H1 (cell line): Measurements from ENCODE around the gene APOC4. TPM values are rescaled to one million over a fixed set of nuclear protein-coding genes. Genes with fewer than 3 reads are reported as not detected.

Experiments
- KDM5A ChIP-seq: fragments of 200-600 bp; IDR thresholded peaks from 2 replicates; pipeline ENCODE4 v1.7.1; 2012; ENCODE audit warnings: mild to moderate bottlenecking, low read length, inconsistent platforms, mixed read lengths
- polyA plus RNA-seq, 7 experiments: library from polyadenylated mRNA; depleted of rRNA in 3 of 7; stranded (reverse) in 5 of 7; unstranded in 2 of 7; fragments of >200 nt in 5 of 7; fragments of 200-250 nt in 2 of 7; gene quantifications; 1 replicate in 5 of 7; 2 replicates in 1 of 7; 4 replicates in 1 of 7; pipeline versions ENCODE4 v1.2.1 to v1.2.3, GENCODE V29; 2011 to 2013; ENCODE audit warnings: missing spikeins in 2 of 7, mixed read lengths in 2 of 7
- total RNA-seq: library from RNA; stranded (reverse); fragmentation: NEBNext Ultra II Directional; extraction: Animal tissue kit (Norgen Biotek cat#: 25700); gene quantifications from 2 replicates; pipeline ENCODE4 v1.2.1, GENCODE V29; 2021
- TF ChIP-seq, protein P1 (sequence below): fragments of 300-600 bp; sonication (generic); IDR thresholded peaks from 2 replicates; pipeline ENCODE4 v1.7.1; 2012; ENCODE audit warnings: low read length, moderate library complexity, mild to moderate bottlenecking, inconsistent platforms; ENCODE audit not compliant: insufficient replicate concordance
- TF ChIP-seq, protein P2 (sequence below): IDR thresholded peaks from 2 replicates; pipeline ENCODE4 v1.6.1; 2012; ENCODE audit warnings: inconsistent platforms

The APOC4 gene
- total and polyA plus RNA-seq, 2 of the 8 experiments (the other 6 are each of a cell fraction or from before 2014, with no cell fraction given), result not detected

DNA sequence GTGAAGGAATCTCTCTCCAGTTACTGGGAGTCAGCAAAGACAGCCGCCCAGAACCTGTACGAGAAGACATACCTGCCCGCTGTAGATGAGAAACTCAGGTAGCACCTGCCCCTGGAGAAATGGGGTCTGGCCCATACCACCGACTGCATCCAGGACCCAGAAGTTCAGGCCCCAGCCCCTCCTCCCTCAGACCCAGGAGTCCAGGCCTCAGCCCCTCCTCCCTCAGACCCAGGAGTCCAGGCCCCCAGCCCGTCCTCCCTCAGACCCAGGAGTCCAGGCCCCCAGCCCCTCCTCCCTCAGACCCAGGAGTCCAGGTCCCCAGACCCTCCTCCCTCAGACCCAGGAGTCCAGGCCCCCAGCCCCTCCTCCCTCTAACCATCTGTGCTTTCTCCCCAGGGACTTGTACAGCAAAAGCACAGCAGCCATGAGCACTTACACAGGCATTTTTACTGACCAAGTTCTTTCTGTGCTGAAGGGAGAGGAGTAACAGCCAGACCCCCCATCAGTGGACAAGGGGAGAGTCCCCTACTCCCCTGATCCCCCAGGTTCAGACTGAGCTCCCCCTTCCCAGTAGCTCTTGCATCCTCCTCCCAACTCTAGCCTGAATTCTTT is 6.8 kb downstream of the APOC4 start (continued):
- TF ChIP-seq, protein P1, sequence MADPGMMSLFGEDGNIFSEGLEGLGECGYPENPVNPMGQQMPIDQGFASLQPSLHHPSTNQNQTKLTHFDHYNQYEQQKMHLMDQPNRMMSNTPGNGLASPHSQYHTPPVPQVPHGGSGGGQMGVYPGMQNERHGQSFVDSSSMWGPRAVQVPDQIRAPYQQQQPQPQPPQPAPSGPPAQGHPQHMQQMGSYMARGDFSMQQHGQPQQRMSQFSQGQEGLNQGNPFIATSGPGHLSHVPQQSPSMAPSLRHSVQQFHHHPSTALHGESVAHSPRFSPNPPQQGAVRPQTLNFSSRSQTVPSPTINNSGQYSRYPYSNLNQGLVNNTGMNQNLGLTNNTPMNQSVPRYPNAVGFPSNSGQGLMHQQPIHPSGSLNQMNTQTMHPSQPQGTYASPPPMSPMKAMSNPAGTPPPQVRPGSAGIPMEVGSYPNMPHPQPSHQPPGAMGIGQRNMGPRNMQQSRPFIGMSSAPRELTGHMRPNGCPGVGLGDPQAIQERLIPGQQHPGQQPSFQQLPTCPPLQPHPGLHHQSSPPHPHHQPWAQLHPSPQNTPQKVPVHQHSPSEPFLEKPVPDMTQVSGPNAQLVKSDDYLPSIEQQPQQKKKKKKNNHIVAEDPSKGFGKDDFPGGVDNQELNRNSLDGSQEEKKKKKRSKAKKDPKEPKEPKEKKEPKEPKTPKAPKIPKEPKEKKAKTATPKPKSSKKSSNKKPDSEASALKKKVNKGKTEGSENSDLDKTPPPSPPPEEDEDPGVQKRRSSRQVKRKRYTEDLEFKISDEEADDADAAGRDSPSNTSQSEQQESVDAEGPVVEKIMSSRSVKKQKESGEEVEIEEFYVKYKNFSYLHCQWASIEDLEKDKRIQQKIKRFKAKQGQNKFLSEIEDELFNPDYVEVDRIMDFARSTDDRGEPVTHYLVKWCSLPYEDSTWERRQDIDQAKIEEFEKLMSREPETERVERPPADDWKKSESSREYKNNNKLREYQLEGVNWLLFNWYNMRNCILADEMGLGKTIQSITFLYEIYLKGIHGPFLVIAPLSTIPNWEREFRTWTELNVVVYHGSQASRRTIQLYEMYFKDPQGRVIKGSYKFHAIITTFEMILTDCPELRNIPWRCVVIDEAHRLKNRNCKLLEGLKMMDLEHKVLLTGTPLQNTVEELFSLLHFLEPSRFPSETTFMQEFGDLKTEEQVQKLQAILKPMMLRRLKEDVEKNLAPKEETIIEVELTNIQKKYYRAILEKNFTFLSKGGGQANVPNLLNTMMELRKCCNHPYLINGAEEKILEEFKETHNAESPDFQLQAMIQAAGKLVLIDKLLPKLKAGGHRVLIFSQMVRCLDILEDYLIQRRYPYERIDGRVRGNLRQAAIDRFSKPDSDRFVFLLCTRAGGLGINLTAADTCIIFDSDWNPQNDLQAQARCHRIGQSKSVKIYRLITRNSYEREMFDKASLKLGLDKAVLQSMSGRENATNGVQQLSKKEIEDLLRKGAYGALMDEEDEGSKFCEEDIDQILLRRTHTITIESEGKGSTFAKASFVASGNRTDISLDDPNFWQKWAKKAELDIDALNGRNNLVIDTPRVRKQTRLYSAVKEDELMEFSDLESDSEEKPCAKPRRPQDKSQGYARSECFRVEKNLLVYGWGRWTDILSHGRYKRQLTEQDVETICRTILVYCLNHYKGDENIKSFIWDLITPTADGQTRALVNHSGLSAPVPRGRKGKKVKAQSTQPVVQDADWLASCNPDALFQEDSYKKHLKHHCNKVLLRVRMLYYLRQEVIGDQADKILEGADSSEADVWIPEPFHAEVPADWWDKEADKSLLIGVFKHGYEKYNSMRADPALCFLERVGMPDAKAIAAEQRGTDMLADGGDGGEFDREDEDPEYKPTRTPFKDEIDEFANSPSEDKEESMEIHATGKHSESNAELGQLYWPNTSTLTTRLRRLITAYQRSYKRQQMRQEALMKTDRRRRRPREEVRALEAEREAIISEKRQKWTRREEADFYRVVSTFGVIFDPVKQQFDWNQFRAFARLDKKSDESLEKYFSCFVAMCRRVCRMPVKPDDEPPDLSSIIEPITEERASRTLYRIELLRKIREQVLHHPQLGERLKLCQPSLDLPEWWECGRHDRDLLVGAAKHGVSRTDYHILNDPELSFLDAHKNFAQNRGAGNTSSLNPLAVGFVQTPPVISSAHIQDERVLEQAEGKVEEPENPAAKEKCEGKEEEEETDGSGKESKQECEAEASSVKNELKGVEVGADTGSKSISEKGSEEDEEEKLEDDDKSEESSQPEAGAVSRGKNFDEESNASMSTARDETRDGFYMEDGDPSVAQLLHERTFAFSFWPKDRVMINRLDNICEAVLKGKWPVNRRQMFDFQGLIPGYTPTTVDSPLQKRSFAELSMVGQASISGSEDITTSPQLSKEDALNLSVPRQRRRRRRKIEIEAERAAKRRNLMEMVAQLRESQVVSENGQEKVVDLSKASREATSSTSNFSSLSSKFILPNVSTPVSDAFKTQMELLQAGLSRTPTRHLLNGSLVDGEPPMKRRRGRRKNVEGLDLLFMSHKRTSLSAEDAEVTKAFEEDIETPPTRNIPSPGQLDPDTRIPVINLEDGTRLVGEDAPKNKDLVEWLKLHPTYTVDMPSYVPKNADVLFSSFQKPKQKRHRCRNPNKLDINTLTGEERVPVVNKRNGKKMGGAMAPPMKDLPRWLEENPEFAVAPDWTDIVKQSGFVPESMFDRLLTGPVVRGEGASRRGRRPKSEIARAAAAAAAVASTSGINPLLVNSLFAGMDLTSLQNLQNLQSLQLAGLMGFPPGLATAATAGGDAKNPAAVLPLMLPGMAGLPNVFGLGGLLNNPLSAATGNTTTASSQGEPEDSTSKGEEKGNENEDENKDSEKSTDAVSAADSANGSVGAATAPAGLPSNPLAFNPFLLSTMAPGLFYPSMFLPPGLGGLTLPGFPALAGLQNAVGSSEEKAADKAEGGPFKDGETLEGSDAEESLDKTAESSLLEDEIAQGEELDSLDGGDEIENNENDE, result no peak
- TF ChIP-seq, protein P2, sequence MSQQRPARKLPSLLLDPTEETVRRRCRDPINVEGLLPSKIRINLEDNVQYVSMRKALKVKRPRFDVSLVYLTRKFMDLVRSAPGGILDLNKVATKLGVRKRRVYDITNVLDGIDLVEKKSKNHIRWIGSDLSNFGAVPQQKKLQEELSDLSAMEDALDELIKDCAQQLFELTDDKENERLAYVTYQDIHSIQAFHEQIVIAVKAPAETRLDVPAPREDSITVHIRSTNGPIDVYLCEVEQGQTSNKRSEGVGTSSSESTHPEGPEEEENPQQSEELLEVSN, result no peak
- TF ChIP-seq KDM5A, result no peak
